T-helper 2 cell treated with Interferon-gamma antibody and Interleukin-4, amounts not matched to agents 100 ng/mL and 5 ng/mL, for 36 hours (primary cell): ENCODE results near the gene ATAD3B. TPM values are rescaled to one million over a fixed set of nuclear protein-coding genes. Genes with fewer than 3 reads are reported as not detected.
"Not testable (repeated sequence)": the region's sequence is repeated elsewhere in the genome, so short reads cannot be mapped to it uniquely, and the experiment has no call there.

ENCODE experiments used
- intact Hi-C: fragments of 100-400 bp; cut with micrococcal nuclease; formaldehyde crosslinking; loops from one replicate; pipeline ENCODE4 v1.15.1; 2023
- total RNA-seq: library from RNA; stranded (reverse); gene quantifications from 2 replicates; pipeline ENCODE4 v1.2.3, GENCODE V29; 2022

ATAD3B gene
- total RNA-seq, 1 donor from 2014 or later: 49.2 TPM

- intact Hi-C loops: not testable (repeated sequence)
Observed at GRCh38 chr1:1450616-1451015, 20.9 kb upstream of the ATAD3B start.

- intact Hi-C loops: no loop called here
Observed at GRCh38 chr1:1451696-1452364, 19.7 kb upstream of the ATAD3B start.

GRCh38 chr1:1452365-1452739 lies 19.2 kb upstream of the ATAD3B start:
- intact Hi-C loops: not testable (repeated sequence)

GRCh38 chr1:1452882-1453281 lies 18.7 kb upstream of the ATAD3B start:
- intact Hi-C loops: no loop called here

GRCh38 chr1:1454286-1455056 lies 17.1 kb upstream of the ATAD3B start:
- intact Hi-C loops: not testable (repeated sequence)

GRCh38 chr1:1455366-1455884 lies 16.1 kb upstream of the ATAD3B start:
- intact Hi-C loops: no loop called here

- intact Hi-C loops: not testable (repeated sequence)
Observed at GRCh38 chr1:1455934-1456333, 15.6 kb upstream of the ATAD3B start.

- intact Hi-C loops: not testable (repeated sequence)
Observed at GRCh38 chr1:1456683-1457255, 14.8 kb upstream of the ATAD3B start.

GRCh38 chr1:1459156-1459555 lies 12.4 kb upstream of the ATAD3B start:
- intact Hi-C loops: not testable (repeated sequence)

GRCh38 chr1:1459711-1460110 lies 11.9 kb upstream of the ATAD3B start:
- intact Hi-C loops: not testable (repeated sequence)

GRCh38 chr1:1460540-1461130 lies 10.9 kb upstream of the ATAD3B start:
- intact Hi-C loops: no loop called here

- intact Hi-C loops: no loop called here
Observed at GRCh38 chr1:1461721-1462317, 9.7 kb upstream of the ATAD3B start.

- intact Hi-C loops: no loop called here
Observed at GRCh38 chr1:1462318-1462966, 9.1 kb upstream of the ATAD3B start.

GRCh38 chr1:1463312-1463711 lies 8.3 kb upstream of the ATAD3B start:
- intact Hi-C loops: no loop called here

- intact Hi-C loops: not testable (repeated sequence)
Observed at GRCh38 chr1:1468196-1468985, 3.2 kb upstream of the ATAD3B start.

GRCh38 chr1:1470626-1471388 lies 758 bp upstream of the ATAD3B start:
- intact Hi-C loops: loop anchor here (1.0 kb wide), 2 partner anchors 96 to 144 kb away; partner anchors contain the start of genes AURKAIP1 and MIB2

GRCh38 chr1:1472053-1472876 lies 700 bp downstream of the ATAD3B start:
- intact Hi-C loops: not testable (repeated sequence)

- intact Hi-C loops: not testable (repeated sequence)
Observed at GRCh38 chr1:1476011-1476410, 4.4 kb downstream of the ATAD3B start.
